22Rv1 (cell line): ENCODE data around the gene CWF19L2.

Experiments
- ZFX ChIP-seq: fragments of 450-650 bp; IDR thresholded peaks from 2 replicates; pipeline ENCODE4 v1.6.1; 2017; ENCODE audit warnings: antibody characterized with exemption, borderline replicate concordance
- TF ChIP-seq, protein P1 (sequence below): fragments of 450-650 bp; IDR thresholded peaks from 2 replicates; pipeline ENCODE4 v1.5.1; 2017; ENCODE audit warnings: mild to moderate bottlenecking

DNA sequence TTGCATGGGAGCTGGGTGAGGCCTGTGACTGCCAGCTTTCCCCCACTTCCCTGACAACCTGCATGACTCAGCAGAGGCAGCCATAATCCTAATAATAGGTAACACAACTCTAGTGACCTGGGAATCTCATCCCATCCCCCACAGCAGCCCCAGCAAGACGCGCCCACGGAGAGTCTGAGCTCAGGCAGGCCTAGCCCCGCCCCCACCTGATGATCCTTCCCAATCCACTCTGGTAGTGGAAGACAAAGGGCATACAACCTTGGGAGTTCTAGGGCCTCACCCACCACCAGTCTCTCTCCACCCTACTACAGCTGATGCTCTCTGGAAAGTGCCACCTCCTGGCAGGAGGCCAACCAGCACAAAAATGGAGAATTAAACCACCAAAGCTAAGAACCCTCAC is 60.3 kb downstream of the CWF19L2 start:
- TF ChIP-seq, protein P1, sequence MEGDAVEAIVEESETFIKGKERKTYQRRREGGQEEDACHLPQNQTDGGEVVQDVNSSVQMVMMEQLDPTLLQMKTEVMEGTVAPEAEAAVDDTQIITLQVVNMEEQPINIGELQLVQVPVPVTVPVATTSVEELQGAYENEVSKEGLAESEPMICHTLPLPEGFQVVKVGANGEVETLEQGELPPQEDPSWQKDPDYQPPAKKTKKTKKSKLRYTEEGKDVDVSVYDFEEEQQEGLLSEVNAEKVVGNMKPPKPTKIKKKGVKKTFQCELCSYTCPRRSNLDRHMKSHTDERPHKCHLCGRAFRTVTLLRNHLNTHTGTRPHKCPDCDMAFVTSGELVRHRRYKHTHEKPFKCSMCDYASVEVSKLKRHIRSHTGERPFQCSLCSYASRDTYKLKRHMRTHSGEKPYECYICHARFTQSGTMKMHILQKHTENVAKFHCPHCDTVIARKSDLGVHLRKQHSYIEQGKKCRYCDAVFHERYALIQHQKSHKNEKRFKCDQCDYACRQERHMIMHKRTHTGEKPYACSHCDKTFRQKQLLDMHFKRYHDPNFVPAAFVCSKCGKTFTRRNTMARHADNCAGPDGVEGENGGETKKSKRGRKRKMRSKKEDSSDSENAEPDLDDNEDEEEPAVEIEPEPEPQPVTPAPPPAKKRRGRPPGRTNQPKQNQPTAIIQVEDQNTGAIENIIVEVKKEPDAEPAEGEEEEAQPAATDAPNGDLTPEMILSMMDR, result no peak
- TF ChIP-seq ZFX, result no peak
